OCI-LY1 (cell line): ENCODE measurements around the gene GPSM1.

Experiments used
- H2AFZ ChIP-seq: fragments of 200-600 bp; sonication (generic), shearing (Covaris generic); 2 replicates; pipeline ENCODE4 v1.6.0; 2014; ENCODE audit warnings: antibody characterized with exemption, mild to moderate bottlenecking, low read length
- H3F3A ChIP-seq: fragments of 200-600 bp; sonication (generic), shearing (Covaris generic); 2 replicates; pipeline ENCODE4 v1.6.0; 2014; ENCODE audit warnings: mild to moderate bottlenecking, antibody characterized with exemption, low read length, moderate library complexity; ENCODE audit not compliant: insufficient read depth
- H3K27ac ChIP-seq: fragments of 200-600 bp; sonication (generic); 2 replicates; pipeline ENCODE4 v1.5.1; 2014; ENCODE audit warnings: low read length, mixed run types, mild to moderate bottlenecking, low read depth; ENCODE audit not compliant: poor library complexity, severe bottlenecking
- H3K27me3 ChIP-seq: fragments of 200-600 bp; sonication (generic); 2 replicates; pipeline ENCODE4 v1.6.0; 2014; ENCODE audit warnings: antibody characterized with exemption, mild to moderate bottlenecking, low read length, moderate library complexity; ENCODE audit not compliant: insufficient read depth
- H3K36me3 ChIP-seq: fragments of 200-600 bp; sonication (generic); 2 replicates; pipeline ENCODE4 v1.6.1; 2014; ENCODE audit warnings: mild to moderate bottlenecking, antibody characterized with exemption, low read length, moderate library complexity, mixed read lengths; ENCODE audit not compliant: insufficient read depth
- H3K4me1 ChIP-seq: fragments of 200-600 bp; sonication (generic); 2 replicates; pipeline ENCODE4 v1.5.1; 2014; ENCODE audit warnings: mild to moderate bottlenecking, low read length, moderate library complexity; ENCODE audit not compliant: insufficient read depth, severe bottlenecking
- H3K4me2 ChIP-seq: fragments of 200-600 bp; sonication (generic), shearing (Covaris generic); 2 replicates; pipeline ENCODE4 v1.6.1; 2014; ENCODE audit warnings: low read length
- H3K4me3 ChIP-seq: fragments of 200-600 bp; sonication (generic); 2 replicates; pipeline ENCODE4 v1.5.1; 2014; ENCODE audit warnings: low read length, low read depth, mild to moderate bottlenecking, mixed read lengths; ENCODE audit not compliant: poor library complexity, severe bottlenecking
- H3K79me2 ChIP-seq: fragments of 200-600 bp; shearing (Covaris generic); 2 replicates; pipeline ENCODE4 v1.6.1; 2016; ENCODE audit warnings: mixed run types, low read length, mixed read lengths; ENCODE audit not compliant: insufficient read depth
- H3K9ac ChIP-seq: fragments of 200-600 bp; sonication (generic), shearing (Covaris generic); 2 replicates; pipeline ENCODE4 v1.6.1; 2014; ENCODE audit warnings: mild to moderate bottlenecking, low read length, mixed read lengths
- H3K9me2 ChIP-seq: fragments of 200-600 bp; sonication (generic), shearing (Covaris generic); 2 replicates; pipeline ENCODE4 v1.6.1; 2014; ENCODE audit warnings: low read depth, mild to moderate bottlenecking, low read length, mixed read lengths
- H3K9me3 ChIP-seq: fragments of 200-600 bp; shearing (Covaris generic); 2 replicates; pipeline ENCODE4 v1.6.1; 2014; ENCODE audit warnings: low read length, mixed read lengths
- H4K20me1 ChIP-seq: fragments of 200-600 bp; sonication (generic), shearing (Covaris generic); 2 replicates; pipeline ENCODE4 v1.6.0; 2016; ENCODE audit warnings: mild to moderate bottlenecking, low read length; ENCODE audit not compliant: insufficient read depth
- EZH2 ChIP-seq: fragments of 200-600 bp; sonication (generic), shearing (Covaris generic); IDR thresholded peaks from 2 replicates; pipeline ENCODE4 v1.8.0; 2017; ENCODE audit warnings: borderline replicate concordance, mixed run types, mild to moderate bottlenecking, antibody characterized with exemption, low read length, moderate library complexity, mixed read lengths
- TF ChIP-seq, protein P1 (sequence below): fragments of 200-600 bp; sonication (generic), shearing (Covaris generic); IDR thresholded peaks from 2 replicates; pipeline ENCODE4 v1.5.1; 2017; ENCODE audit warnings: mild to moderate bottlenecking, antibody characterized with exemption, low read length, moderate library complexity, mixed read lengths

GPSM1 gene

DNA sequence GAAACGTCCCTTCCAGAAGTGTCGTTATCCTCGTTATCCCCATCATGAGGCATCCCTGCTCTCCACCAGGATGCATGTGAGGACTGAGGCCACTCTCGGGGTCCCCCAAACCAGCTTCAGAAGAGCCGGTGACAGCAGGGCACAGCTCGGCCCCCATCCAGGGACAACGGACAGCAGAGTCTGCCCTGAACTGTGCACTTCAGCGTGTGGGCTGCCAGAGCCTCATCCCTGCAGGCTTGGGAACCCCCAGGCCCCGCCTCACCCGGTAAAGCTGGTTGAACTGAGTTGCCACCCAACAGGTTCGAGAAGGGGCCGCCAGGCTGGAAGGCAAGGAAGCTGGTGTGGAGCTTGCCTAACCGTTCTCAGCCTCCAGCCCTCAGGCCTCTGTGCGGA is 46.8 kb downstream of the GPSM1 start:
- no peak overlapping the region for H3K4me2 ChIP-seq
- H3K4me3 ChIP-seq, result no peak overlapping the region
- no peaks in the 10 kb centered on the region for H3K9me3 ChIP-seq
- H3K4me1 ChIP-seq, result no peaks in the 10 kb centered on the region
- H3K9ac ChIP-seq, result no peak overlapping the region
- peaks cover 36% of the 10 kb centered on the region for H3K36me3 ChIP-seq
- H3F3A ChIP-seq, result no peaks in the 10 kb centered on the region
- no peaks in the 10 kb centered on the region for H3K9me2 ChIP-seq
- H3K27ac ChIP-seq, result no peak overlapping the region
- peaks cover 10% of the 10 kb centered on the region; the same call in 1 of the 2 replicates for H3K27me3 ChIP-seq
- H4K20me1 ChIP-seq, result no peaks in the 10 kb centered on the region
- H3K79me2 ChIP-seq, result no peaks in the 10 kb centered on the region
- TF ChIP-seq, protein P1, sequence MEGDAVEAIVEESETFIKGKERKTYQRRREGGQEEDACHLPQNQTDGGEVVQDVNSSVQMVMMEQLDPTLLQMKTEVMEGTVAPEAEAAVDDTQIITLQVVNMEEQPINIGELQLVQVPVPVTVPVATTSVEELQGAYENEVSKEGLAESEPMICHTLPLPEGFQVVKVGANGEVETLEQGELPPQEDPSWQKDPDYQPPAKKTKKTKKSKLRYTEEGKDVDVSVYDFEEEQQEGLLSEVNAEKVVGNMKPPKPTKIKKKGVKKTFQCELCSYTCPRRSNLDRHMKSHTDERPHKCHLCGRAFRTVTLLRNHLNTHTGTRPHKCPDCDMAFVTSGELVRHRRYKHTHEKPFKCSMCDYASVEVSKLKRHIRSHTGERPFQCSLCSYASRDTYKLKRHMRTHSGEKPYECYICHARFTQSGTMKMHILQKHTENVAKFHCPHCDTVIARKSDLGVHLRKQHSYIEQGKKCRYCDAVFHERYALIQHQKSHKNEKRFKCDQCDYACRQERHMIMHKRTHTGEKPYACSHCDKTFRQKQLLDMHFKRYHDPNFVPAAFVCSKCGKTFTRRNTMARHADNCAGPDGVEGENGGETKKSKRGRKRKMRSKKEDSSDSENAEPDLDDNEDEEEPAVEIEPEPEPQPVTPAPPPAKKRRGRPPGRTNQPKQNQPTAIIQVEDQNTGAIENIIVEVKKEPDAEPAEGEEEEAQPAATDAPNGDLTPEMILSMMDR, result no peak
- TF ChIP-seq EZH2, result no peak
- no peak overlapping the region for H2AFZ ChIP-seq

DNA sequence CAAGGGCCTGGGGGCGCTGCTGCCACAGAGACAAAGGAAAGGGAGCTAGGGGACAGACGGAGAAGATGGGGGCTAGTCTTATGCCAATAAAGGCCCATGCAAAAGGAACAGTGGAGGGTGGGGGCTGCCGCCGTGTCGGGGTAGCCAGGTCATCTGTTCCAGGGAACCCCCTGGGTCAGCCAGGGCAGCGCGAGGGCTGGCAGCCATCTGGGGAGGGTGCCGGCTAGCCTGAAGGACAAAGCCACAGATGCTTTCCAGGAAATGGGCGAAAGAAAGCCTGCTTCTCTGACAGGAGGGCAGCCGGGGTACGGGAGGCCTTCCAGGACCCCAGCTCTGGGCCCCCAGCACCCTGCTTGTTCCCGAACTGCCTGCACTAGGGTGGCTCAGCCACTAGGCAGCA is 47.8 kb downstream of the GPSM1 start:
- Histone ChIP-seq H3K79me2 (no peaks in the 10 kb centered on the region), H3K27ac (no peak overlapping the region), H3K27me3 (peaks cover 9% of the 10 kb centered on the region; the same call in 1 of the 2 replicates), H3K4me2 (no peak overlapping the region), H3F3A (no peaks in the 10 kb centered on the region), H3K4me3 (no peak overlapping the region), H3K36me3 (peaks cover 44% of the 10 kb centered on the region), H4K20me1 (no peaks in the 10 kb centered on the region), H3K4me1 (no peaks in the 10 kb centered on the region), H3K9me3 (no peaks in the 10 kb centered on the region), H3K9me2 (no peaks in the 10 kb centered on the region), H3K9ac (no peak overlapping the region), H2AFZ (no peak overlapping the region)
- no peak for TF ChIP-seq EZH2
- TF ChIP-seq, protein P1, result no peak

DNA sequence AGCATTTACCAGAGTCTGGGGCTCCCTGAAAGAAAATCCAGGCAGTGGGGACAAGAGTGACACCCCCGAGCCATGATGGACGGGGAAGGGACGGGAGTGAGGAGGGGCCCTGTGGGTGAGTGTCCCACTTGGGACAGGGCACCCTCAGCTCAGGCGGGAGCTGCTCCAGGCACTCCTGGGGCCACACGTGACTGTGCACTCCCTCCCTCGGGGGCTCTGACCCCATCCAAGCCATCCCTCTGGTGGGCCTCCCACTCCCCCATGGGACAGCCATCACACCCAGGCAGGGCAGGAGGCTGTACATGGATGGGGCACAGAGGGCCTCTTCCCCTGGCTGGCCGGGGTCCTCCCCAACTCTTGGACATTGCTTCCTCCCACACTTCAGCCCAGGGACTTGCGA is 49.1 kb downstream of the GPSM1 start:
- H3K9me2 ChIP-seq, result no peaks in the 10 kb centered on the region
- H3K4me1 ChIP-seq, result no peaks in the 10 kb centered on the region
- no peak overlapping the region for H2AFZ ChIP-seq
- H3K4me2 ChIP-seq, result no peak overlapping the region
- peaks cover 50% of the 10 kb centered on the region for H3K36me3 ChIP-seq
- no peak overlapping the region for H3K27ac ChIP-seq
- no peaks in the 10 kb centered on the region for H4K20me1 ChIP-seq
- H3K27me3 ChIP-seq, result no peaks in the 10 kb centered on the region
- TF ChIP-seq, protein P1, result no peak
- no peak for TF ChIP-seq EZH2
- H3F3A ChIP-seq, result no peaks in the 10 kb centered on the region
- no peaks in the 10 kb centered on the region for H3K79me2 ChIP-seq
- H3K4me3 ChIP-seq, result no peak overlapping the region
- no peaks in the 10 kb centered on the region for H3K9me3 ChIP-seq
- H3K9ac ChIP-seq, result no peak overlapping the region
